Caco-2 (cell line): Measurements from ENCODE around the gene ASCC2. TPM values are rescaled to one million over a fixed set of nuclear protein-coding genes. Genes with fewer than 3 reads are reported as not detected.
A peak's percentile ranks its signal among the peaks of the same experiment; 100 is the strongest.

ENCODE experiments used
- BruUV-seq: library from RNA; stranded (reverse); fragments of 400-500 nt; replicated peaks from 2 replicates; lab custom pipeline; 2021; lab: Mats Ljungman, UMichigan
- CTCF ChIA-PET: fragments of 300-600 bp; sonication (Branson Sonifier 250); formaldehyde crosslinking; loops from one replicate; lab custom pipeline; 2022; ENCODE audit warnings: antibody characterized with exemption; lab: Charles Lee
- POLR2A ChIA-PET: fragments of 300-600 bp; sonication (Branson Sonifier 250); formaldehyde crosslinking; loops from one replicate; lab custom pipeline; 2022; ENCODE audit warnings: antibody characterized with exemption; lab: Charles Lee
- DNase-seq, 2 experiments: peaks; one replicate each; pipeline versions ENCODE4 v3.0.0 to v3.0.0-alpha.2; 2020 to 2022
- H3K27me3 ChIP-seq: replicated peaks from 2 replicates; pipeline ENCODE4 v1.6.0; 2011; ENCODE audit warnings: low read length; ENCODE audit not compliant: control insufficient read depth, insufficient read depth
- H3K36me3 ChIP-seq: 2 replicates; pipeline ENCODE4 v1.5.1; 2011; ENCODE audit warnings: low read length; ENCODE audit not compliant: control insufficient read depth, insufficient read depth
- H3K4me1 ChIP-seq: fragments of 250-450 bp; sonication (Bioruptor Pico); 2 replicates; pipeline ENCODE4 v1.5.1; 2020; ENCODE audit warnings: mild to moderate bottlenecking
- H3K4me3 ChIP-seq: 2 replicates; pipeline ENCODE4 v1.5.1; 2011; ENCODE audit warnings: low read depth, mild to moderate bottlenecking, control low read depth, low read length
- H3K9me3 ChIP-seq: fragments of 250-450 bp; sonication (Bioruptor Pico); 2 replicates; pipeline ENCODE4 v1.5.1; 2020; ENCODE audit warnings: mild to moderate bottlenecking, moderate library complexity
- H3K27ac Mint-ChIP-seq: one replicate; pipeline ENCODE4 v1.8.0; 2022; ENCODE audit warnings: mixed read lengths; ENCODE audit not compliant: unreplicated experiment
- H3K27me3 Mint-ChIP-seq: one replicate; pipeline ENCODE4 v1.8.0; 2022; ENCODE audit warnings: mixed read lengths; ENCODE audit not compliant: insufficient read depth, unreplicated experiment
- H3K36me3 Mint-ChIP-seq: one replicate; pipeline ENCODE4 v1.8.0; 2022; ENCODE audit warnings: mild to moderate bottlenecking, mixed read lengths; ENCODE audit not compliant: insufficient read depth, unreplicated experiment
- H3K4me1 Mint-ChIP-seq: one replicate; pipeline ENCODE4 v1.8.0; 2022; ENCODE audit warnings: low read depth, mixed read lengths; ENCODE audit not compliant: unreplicated experiment
- H3K4me3 Mint-ChIP-seq: one replicate; pipeline ENCODE4 v1.8.0; 2022; ENCODE audit warnings: mild to moderate bottlenecking, moderate library complexity, mixed read lengths; ENCODE audit not compliant: unreplicated experiment
- H3K9me3 Mint-ChIP-seq: one replicate; pipeline ENCODE4 v1.8.0; 2022; ENCODE audit warnings: mixed read lengths; ENCODE audit not compliant: unreplicated experiment
- intact Hi-C: fragments of 100-400 bp; cut with micrococcal nuclease; formaldehyde crosslinking; loops from one replicate; pipeline ENCODE4 v1.10.0; 2022; ENCODE audit not compliant: unreplicated experiment
- total RNA-seq: library from RNA; stranded (reverse); gene quantifications from 2 replicates; pipeline ENCODE4 v1.2.3, GENCODE V29; 2022
- TF ChIP-seq, protein P1 (sequence below), 2 experiments: fragments of 200-600 bp in 1 of 2; IDR thresholded peaks; 1 replicate in 1 of 2; 2 replicates in 1 of 2; pipeline versions ENCODE4 v1.5.1 to v1.8.0; 2011 to 2022; ENCODE audit warnings: antibody characterized with exemption in 1 of 2, control low read depth in 1 of 2, inconsistent platforms in 1 of 2, low read depth in 1 of 2, low read length in 1 of 2, mild to moderate bottlenecking in 1 of 2, moderate library complexity in 1 of 2; ENCODE audit not compliant: insufficient read depth in 1 of 2, severe bottlenecking in 1 of 2, unreplicated experiment in 1 of 2

The ASCC2 gene
- total RNA-seq, 1 experiment from 2014 or later, result 61.4 TPM

- H3K36me3 ChIP-seq, result peaks cover 1% of the 10 kb centered on the region; the same call in 1 of the 2 replicates
- intact Hi-C loops, result no loop called here
- Mint-ChIP-seq H3K27ac (no peak overlapping the region), H3K27me3 (no peaks in the 10 kb centered on the region), H3K36me3 (peaks cover 59% of the 10 kb centered on the region), H3K4me3 (no peak overlapping the region), H3K4me1 (peaks cover 33% of the 10 kb centered on the region), H3K9me3 (no peaks in the 10 kb centered on the region)
- H3K4me3 ChIP-seq, result no peak overlapping the region
- H3K4me1 ChIP-seq, result peaks cover 8% of the 10 kb centered on the region
- no peaks in the 10 kb centered on the region for H3K27me3 ChIP-seq
- TF ChIP-seq, protein P1, sequence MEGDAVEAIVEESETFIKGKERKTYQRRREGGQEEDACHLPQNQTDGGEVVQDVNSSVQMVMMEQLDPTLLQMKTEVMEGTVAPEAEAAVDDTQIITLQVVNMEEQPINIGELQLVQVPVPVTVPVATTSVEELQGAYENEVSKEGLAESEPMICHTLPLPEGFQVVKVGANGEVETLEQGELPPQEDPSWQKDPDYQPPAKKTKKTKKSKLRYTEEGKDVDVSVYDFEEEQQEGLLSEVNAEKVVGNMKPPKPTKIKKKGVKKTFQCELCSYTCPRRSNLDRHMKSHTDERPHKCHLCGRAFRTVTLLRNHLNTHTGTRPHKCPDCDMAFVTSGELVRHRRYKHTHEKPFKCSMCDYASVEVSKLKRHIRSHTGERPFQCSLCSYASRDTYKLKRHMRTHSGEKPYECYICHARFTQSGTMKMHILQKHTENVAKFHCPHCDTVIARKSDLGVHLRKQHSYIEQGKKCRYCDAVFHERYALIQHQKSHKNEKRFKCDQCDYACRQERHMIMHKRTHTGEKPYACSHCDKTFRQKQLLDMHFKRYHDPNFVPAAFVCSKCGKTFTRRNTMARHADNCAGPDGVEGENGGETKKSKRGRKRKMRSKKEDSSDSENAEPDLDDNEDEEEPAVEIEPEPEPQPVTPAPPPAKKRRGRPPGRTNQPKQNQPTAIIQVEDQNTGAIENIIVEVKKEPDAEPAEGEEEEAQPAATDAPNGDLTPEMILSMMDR (IDR thresholded peaks at IDR 0.05; ENCODE audit: insufficient read depth in 1 of 2, low read depth in 1 of 2, low read length in 1 of 2, severe bottlenecking in 1 of 2, unreplicated experiment in 1 of 2), result no peak
- DNase-seq, result no peak
- BruUV-seq, result no TSS peak
- H3K9me3 ChIP-seq, result no peaks in the 10 kb centered on the region
- ChIA-PET POLR2A (no interaction called here), CTCF (no interaction called here)
Observed at GRCh38 chr22:29815580-29815979, 22.5 kb downstream of the ASCC2 start.

DNA sequence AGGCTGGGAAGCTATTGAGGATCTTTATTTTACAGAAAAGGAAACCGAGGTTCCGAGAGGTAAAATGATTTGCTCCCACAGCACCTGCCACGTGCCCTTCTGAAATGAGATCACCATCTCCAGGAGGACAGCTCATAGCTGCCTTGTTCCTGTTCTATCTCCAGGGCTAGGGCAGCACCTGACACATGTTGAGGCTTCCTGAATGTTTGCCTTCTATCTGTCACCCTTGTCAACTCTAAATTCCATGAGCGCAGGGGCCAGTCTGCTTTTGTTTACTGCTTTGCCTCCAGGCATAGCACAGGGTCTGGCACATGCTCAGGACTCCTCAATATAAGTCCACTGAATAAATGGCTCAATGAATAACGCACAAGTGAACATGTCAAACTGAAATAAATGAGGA lies 24.1 kb downstream of the ASCC2 start:
- Mint-ChIP-seq H3K36me3 (peaks cover 62% of the 10 kb centered on the region), H3K27me3 (no peaks in the 10 kb centered on the region), H3K4me3 (no peak overlapping the region), H3K27ac (no peak overlapping the region), H3K4me1 (peaks cover 33% of the 10 kb centered on the region), H3K9me3 (no peaks in the 10 kb centered on the region)
- TF ChIP-seq, protein P1 (IDR thresholded peaks at IDR 0.05; ENCODE audit: insufficient read depth in 1 of 2, low read depth in 1 of 2, low read length in 1 of 2, severe bottlenecking in 1 of 2, unreplicated experiment in 1 of 2), result no peak
- Histone ChIP-seq H3K27me3 (no peaks in the 10 kb centered on the region), H3K4me3 (no peak overlapping the region), H3K9me3 (no peaks in the 10 kb centered on the region), H3K36me3 (no peaks in the 10 kb centered on the region), H3K4me1 (peaks cover 8% of the 10 kb centered on the region)
- intact Hi-C loops, result no loop called here
- no TSS peak for BruUV-seq
- DNase-seq, result no peak
- POLR2A ChIA-PET, result interaction anchor here (0.5 kb wide), 1 partner anchor 1187 kb away, joined by 4 read pairs; no protein-coding TSS in a partner anchor
- CTCF ChIA-PET, result interaction anchor here (0.9 kb wide), 1 partner anchor 47 kb away, joined by 3 read pairs; the partner anchor contains the start of genes UQCR10 and ZMAT5

DNA sequence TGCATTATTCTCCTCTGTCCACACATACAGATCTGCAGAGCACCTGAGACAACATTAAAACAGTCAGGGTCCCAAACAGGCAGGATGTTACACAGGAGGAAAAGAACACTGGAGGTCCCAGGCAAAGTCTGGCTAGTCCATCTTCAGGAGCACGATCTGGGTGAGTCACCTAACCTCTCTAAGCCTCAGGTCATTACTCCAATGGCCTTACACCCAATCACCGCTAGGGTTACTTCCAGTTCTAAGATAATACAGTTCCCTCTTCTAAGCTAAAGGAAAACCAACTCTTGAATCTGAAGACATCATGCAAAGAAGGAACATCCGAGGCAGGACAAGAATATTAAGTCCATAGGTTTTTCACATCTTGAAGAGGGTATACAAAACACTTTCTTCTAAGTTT lies 24.5 kb downstream of the ASCC2 start:
- ChIA-PET POLR2A (interaction anchor here (0.5 kb wide), 1 partner anchor 1187 kb away, joined by 4 read pairs; no protein-coding TSS in a partner anchor), CTCF (interaction anchor here (0.9 kb wide), 1 partner anchor 47 kb away, joined by 3 read pairs; the partner anchor contains the start of genes UQCR10 and ZMAT5)
- intact Hi-C loops, result no loop called here
- H3K4me1 ChIP-seq, result peaks cover 8% of the 10 kb centered on the region
- H3K4me3 Mint-ChIP-seq, result no peak overlapping the region
- H3K27ac Mint-ChIP-seq, result no peak overlapping the region
- TF ChIP-seq, protein P1 (IDR thresholded peaks at IDR 0.05; ENCODE audit: insufficient read depth in 1 of 2, low read depth in 1 of 2, low read length in 1 of 2, severe bottlenecking in 1 of 2, unreplicated experiment in 1 of 2), result peak in 1 of 2 experiments; percentile 43
- no peaks in the 10 kb centered on the region for H3K9me3 Mint-ChIP-seq
- H3K4me3 ChIP-seq, result no peak overlapping the region
- H3K27me3 ChIP-seq, result no peaks in the 10 kb centered on the region
- H3K36me3 ChIP-seq, result no peaks in the 10 kb centered on the region
- no peaks in the 10 kb centered on the region for H3K27me3 Mint-ChIP-seq
- DNase-seq, result peak in 1 of 2 experiments; percentile 25
- H3K9me3 ChIP-seq, result no peaks in the 10 kb centered on the region
- peaks cover 62% of the 10 kb centered on the region for H3K36me3 Mint-ChIP-seq
- no TSS peak for BruUV-seq
- H3K4me1 Mint-ChIP-seq, result peaks cover 33% of the 10 kb centered on the region
